ENCODE data around the gene TRAPPC3. TPM values are rescaled to one million over a fixed set of nuclear protein-coding genes. Genes with fewer than 3 reads are reported as not detected.

TRAPPC3 gene
- total and polyA plus RNA-seq, 9 of the 15 experiments (the other 6 are each of a cell fraction or from before 2014, with no cell fraction given) = 20.6 to 141 (median 112) TPM

DNA sequence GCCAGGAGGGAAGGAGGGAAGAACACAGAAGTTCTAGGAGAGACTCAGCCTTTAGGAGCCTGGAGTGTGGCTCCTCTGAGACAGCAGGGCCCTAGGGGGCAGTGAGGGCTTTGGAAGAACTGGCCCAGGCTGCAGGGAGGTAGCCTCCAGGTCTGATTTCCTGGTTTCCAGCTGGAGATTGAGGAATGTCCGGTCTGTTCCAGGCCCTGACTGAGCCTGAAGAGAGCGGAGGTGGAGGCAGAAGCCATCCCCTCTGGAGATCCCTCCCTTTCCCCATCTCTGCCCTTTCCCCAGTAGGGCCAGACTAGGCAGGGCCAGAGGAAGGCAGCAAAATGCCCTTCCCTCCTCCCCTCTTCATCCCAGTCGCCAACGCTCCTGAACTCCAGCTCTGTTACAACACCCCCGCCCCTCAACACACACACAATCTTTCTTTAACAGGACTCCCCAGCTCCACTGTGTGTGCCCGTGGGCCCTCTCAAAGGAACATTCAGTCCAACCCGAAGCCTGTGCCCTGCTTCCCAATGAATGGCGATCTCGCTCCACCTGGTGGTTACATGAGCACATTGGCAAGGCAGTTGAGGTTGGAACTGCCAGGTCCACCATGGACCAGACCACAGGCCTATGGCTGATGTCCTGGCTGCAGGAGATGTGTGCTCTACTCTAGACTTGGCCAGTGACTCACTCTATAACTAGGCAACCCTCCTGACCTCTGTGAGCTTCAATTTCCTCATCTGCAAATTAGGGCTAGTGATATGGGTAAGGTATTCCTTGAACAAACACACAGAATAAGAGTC is 38.7 kb upstream of the TRAPPC3 start (continued):
- TF ChIP-seq CXXC5 (CRISPR knock-in tag; IDR thresholded peaks at IDR 0.05) = no peak; the same call in 1 of the 2 replicates
- TF ChIP-seq CTBP1 (IDR thresholded peaks at IDR 0.05; ENCODE audit: borderline replicate concordance) = peak; percentile 84
- peak; percentile 24; the same call in 1 of the 2 replicates for TF ChIP-seq ZNF263 (CRISPR knock-in tag; IDR thresholded peaks at IDR 0.05; ENCODE audit: borderline replicate concordance)
- TF ChIP-seq ZFP30 (CRISPR knock-in tag; IDR thresholded peaks at IDR 0.05; ENCODE audit: borderline replicate concordance) = no peak
- TF ChIP-seq KLF10 (CRISPR knock-in tag; IDR thresholded peaks at IDR 0.05) = no peak
- TF ChIP-seq NFXL1 (CRISPR knock-in tag; IDR thresholded peaks at IDR 0.05) = no peak
- TF ChIP-seq, protein P1, sequence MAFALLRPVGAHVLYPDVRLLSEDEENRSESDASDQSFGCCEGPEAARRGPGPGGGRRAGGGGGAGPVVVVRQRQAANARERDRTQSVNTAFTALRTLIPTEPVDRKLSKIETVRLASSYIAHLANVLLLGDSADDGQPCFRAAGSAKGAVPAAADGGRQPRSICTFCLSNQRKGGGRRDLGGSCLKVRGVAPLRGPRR (CRISPR knock-in tag; IDR thresholded peaks at IDR 0.05) = no peak
- TF ChIP-seq, protein P2, sequence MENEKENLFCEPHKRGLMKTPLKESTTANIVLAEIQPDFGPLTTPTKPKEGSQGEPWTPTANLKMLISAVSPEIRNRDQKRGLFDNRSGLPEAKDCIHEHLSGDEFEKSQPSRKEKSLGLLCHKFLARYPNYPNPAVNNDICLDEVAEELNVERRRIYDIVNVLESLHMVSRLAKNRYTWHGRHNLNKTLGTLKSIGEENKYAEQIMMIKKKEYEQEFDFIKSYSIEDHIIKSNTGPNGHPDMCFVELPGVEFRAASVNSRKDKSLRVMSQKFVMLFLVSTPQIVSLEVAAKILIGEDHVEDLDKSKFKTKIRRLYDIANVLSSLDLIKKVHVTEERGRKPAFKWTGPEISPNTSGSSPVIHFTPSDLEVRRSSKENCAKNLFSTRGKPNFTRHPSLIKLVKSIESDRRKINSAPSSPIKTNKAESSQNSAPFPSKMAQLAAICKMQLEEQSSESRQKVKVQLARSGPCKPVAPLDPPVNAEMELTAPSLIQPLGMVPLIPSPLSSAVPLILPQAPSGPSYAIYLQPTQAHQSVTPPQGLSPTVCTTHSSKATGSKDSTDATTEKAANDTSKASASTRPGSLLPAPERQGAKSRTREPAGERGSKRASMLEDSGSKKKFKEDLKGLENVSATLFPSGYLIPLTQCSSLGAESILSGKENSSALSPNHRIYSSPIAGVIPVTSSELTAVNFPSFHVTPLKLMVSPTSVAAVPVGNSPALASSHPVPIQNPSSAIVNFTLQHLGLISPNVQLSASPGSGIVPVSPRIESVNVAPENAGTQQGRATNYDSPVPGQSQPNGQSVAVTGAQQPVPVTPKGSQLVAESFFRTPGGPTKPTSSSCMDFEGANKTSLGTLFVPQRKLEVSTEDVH (IDR thresholded peaks at IDR 0.05; ENCODE audit: low read depth, partially characterized antibody) = no peak
- TF ChIP-seq ZNF23 (CRISPR knock-in tag; IDR thresholded peaks at IDR 0.05) = no peak
- TF ChIP-seq, protein P3, sequence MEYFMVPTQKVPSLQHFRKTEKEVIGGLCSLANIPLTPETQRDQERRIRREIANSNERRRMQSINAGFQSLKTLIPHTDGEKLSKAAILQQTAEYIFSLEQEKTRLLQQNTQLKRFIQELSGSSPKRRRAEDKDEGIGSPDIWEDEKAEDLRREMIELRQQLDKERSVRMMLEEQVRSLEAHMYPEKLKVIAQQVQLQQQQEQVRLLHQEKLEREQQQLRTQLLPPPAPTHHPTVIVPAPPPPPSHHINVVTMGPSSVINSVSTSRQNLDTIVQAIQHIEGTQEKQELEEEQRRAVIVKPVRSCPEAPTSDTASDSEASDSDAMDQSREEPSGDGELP (CRISPR knock-in tag; IDR thresholded peaks at IDR 0.05; ENCODE audit: borderline replicate concordance) = peak; percentile 67; the same call in 1 of the 2 replicates
- TF ChIP-seq MIER1 (IDR thresholded peaks at IDR 0.05; ENCODE audit: low read depth) = no peak
- no peak for TF ChIP-seq POLR2H (tag; IDR thresholded peaks at IDR 0.05; ENCODE audit: low read depth)
- no peak for TF ChIP-seq LEF1 (IDR thresholded peaks at IDR 0.05)
- TF ChIP-seq, protein P4, sequence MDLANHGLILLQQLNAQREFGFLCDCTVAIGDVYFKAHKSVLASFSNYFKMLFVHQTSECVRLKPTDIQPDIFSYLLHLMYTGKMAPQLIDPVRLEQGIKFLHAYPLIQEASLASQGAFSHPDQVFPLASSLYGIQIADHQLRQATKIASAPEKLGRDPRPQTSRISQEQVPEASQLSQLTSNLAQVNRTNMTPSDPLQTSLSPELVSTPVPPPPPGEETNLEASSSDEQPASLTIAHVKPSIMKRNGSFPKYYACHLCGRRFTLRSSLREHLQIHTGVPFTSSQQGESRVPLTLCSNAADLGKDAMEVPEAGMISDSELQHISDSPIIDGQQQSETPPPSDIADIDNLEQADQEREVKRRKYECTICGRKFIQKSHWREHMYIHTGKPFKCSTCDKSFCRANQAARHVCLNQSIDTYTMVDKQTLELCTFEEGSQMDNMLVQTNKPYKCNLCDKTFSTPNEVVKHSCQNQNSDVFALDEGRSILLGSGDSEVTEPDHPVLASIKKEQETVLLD (IDR thresholded peaks at IDR 0.05) = peak; percentile 72; the same call in 1 of the 2 replicates
- TF ChIP-seq ZNF830 (CRISPR knock-in tag; IDR thresholded peaks at IDR 0.05) = no peak
- TF ChIP-seq ZKSCAN1 (IDR thresholded peaks at IDR 0.05; ENCODE audit: low read depth, low read length) = peak; percentile 79; the same call in 1 of the 2 replicates
- TF ChIP-seq, protein P5, sequence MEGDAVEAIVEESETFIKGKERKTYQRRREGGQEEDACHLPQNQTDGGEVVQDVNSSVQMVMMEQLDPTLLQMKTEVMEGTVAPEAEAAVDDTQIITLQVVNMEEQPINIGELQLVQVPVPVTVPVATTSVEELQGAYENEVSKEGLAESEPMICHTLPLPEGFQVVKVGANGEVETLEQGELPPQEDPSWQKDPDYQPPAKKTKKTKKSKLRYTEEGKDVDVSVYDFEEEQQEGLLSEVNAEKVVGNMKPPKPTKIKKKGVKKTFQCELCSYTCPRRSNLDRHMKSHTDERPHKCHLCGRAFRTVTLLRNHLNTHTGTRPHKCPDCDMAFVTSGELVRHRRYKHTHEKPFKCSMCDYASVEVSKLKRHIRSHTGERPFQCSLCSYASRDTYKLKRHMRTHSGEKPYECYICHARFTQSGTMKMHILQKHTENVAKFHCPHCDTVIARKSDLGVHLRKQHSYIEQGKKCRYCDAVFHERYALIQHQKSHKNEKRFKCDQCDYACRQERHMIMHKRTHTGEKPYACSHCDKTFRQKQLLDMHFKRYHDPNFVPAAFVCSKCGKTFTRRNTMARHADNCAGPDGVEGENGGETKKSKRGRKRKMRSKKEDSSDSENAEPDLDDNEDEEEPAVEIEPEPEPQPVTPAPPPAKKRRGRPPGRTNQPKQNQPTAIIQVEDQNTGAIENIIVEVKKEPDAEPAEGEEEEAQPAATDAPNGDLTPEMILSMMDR (IDR thresholded peaks at IDR 0.05 in 2 of 3, conservative IDR thresholded peaks at IDR 0.05 in 1 of 3; ENCODE audit: insufficient read depth in 2 of 3, low read depth in 1 of 3, low read length in 3 of 3) = peak; percentile 95 to 97 (median 97)
- TF ChIP-seq, protein P6, sequence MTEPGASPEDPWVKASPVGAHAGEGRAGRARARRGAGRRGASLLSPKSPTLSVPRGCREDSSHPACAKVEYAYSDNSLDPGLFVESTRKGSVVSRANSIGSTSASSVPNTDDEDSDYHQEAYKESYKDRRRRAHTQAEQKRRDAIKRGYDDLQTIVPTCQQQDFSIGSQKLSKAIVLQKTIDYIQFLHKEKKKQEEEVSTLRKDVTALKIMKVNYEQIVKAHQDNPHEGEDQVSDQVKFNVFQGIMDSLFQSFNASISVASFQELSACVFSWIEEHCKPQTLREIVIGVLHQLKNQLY (CRISPR knock-in tag; conservative IDR thresholded peaks at IDR 0.05) = 0 out of 4 replicates have a peak, but pooled peaks of 1 of the 2 experiments have one; percentile 57
- TF ChIP-seq ZNF3 (CRISPR knock-in tag; IDR thresholded peaks at IDR 0.05) = no peak

Data from K562 (cell line).